Chondrocyte (in vitro differentiated cells): ENCODE data around the gene KIAA0825. TPM values are rescaled to one million over a fixed set of nuclear protein-coding genes. Genes with fewer than 3 reads are reported as not detected.

ENCODE experiments used
- DNase-seq: peaks from one replicate; pipeline ENCODE4 v3.0.0; 2021; ENCODE audit warnings: mixed read lengths, low spot score
- H3K27ac Mint-ChIP-seq: one replicate; pipeline ENCODE4 v1.8.0; 2021; ENCODE audit warnings: mild to moderate bottlenecking, moderate library complexity, mixed read lengths; ENCODE audit not compliant: unreplicated experiment
- H3K27me3 Mint-ChIP-seq: 2 replicates; pipeline ENCODE4 v1.8.0; 2021; ENCODE audit warnings: low read depth, mixed read lengths
- H3K36me3 Mint-ChIP-seq: 2 replicates; pipeline ENCODE4 v1.8.0; 2021; ENCODE audit warnings: low read depth, mixed read lengths
- H3K4me1 Mint-ChIP-seq: 2 replicates; pipeline ENCODE4 v1.8.0; 2021; ENCODE audit warnings: low read depth, mild to moderate bottlenecking, mixed read lengths
- H3K4me3 Mint-ChIP-seq: one replicate; pipeline ENCODE4 v1.8.0; 2021; ENCODE audit warnings: mild to moderate bottlenecking, moderate library complexity, mixed read lengths; ENCODE audit not compliant: unreplicated experiment
- H3K9me3 Mint-ChIP-seq: 2 replicates; pipeline ENCODE4 v1.8.0; 2021; ENCODE audit warnings: low read depth, mixed read lengths
- long read RNA-seq: library from polyadenylated mRNA; stranded (forward); transcript quantifications from one replicate; pipeline ENCODE4 v2.0.0, GENCODE V29; 2021
- total RNA-seq: library from RNA; stranded (reverse); gene quantifications from 3 replicates; pipeline ENCODE4 v1.2.1, GENCODE V29; 2021
- TF ChIP-seq, protein P1 (sequence below): fragments of 200-600 bp; sonication (generic); IDR thresholded peaks from 2 replicates; pipeline ENCODE4 v1.5.0; 2021; ENCODE audit warnings: antibody characterized with exemption, mild to moderate bottlenecking, moderate library complexity

KIAA0825 gene, protein sequence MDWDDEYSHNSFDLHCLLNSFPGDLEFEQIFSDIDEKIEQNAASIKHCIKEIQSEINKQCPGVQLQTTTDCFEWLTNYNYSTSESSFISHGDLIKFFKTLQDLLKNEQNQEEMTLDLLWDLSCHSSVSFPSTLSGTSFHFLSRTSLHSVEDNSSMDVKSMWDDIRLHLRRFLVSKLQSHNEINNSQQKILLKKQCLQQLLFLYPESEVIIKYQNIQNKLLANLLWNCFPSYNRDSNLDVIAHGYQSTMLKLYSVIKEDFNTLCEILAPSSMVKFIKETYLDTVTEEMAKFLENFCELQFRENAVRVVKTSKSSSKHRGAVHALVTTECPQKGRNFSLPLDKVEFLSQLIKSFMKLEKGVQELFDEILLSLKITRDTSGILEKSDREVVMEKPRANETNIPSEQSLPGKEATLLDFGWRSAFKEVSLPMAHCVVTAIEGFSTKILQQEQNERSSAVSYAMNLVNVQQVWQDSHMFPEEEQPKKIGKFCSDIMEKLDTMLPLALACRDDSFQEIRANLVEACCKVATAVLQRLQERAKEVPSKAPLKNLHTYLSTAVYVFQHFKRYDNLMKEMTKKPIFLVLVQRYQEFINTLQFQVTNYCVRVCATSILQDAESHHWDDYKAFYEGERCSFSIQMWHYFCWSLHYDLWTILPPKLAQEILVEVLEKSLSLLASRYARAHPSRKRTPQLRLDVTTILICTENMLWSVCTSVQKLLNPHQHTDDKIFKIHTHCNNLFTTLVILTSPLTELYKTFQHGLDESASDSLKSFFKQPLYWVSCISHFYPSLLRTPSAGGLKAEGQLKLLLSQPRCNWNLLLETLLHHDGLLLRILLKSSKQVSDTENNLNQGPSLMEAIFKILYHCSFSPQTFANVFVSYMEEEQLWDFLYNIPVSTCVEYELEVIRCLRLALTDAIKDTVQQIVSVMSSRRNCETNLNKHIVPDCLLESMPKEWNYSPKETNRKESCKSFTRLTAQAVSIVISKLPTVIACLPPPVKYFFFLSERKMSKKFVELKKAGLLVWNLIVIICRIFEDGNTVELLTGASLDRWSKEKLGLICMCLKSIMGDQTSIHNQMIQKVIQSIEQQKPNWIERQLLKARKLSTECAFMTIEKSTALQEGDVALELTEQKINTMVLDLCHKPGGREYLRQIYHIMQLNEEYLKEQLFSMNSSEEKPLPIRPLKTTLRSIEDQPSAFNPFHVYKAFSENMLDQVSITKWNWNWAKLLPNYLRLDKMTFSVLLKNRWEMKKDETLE (N-terminal part only)
- total RNA-seq: 3.4 to 8.0 TPM (median 4.1 TPM) in 3 replicates
- long read RNA-seq, partial matches to known transcripts: 2 of 4 reads
- long read RNA-seq, other reads (novel, unspliced or antisense): 1 of 4 reads

DNA sequence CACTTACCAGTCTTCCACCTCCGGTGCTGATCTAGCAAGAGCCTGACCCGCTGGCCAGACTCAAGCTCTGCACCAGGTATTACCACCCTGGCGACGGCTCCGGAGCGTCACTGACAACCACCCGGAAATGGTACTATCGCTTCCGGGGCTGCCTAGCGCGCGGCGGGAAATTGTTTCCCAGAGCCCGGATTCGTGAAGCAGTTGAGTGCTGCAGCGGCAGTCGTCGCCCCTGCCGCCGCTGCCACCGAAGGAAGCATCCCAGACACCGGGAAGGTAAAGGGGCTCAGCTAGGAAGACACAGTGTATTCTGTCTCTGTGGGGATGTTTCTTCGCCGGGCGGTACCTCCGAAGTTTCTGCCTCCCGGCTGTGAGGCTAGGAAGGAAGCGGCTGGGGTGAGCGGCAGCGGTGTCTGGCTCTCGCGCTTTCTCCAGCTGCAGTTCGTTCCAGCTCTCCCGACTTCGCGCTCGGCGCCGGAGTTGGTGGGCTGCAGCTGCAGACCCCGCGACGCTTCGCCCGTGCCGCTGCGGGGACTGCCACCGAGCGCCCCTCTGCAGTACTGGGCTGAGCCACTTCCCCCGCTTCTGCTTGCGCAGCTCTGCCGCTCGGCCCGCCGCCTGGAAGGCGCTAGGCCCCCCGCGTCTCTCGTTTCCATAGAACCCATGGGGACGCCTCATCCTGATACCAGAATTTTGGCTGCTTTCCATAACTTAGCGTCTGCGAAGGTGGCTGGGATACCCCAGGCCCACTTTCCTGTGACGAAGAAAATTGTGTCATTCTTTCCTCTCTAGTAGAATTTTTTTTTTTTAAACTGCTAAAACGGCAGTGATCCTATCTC, at the start of gene KIAA0825, which contains the start of gene SLF1:
Gene KIAA0825, minus strand, starts transcription at position 112 of the 836 bp plus-strand sequence. CDS start 81,478 bp downstream, outside the sequence.
Gene SLF1, plus strand, starts transcription at position 177 of the 836 bp plus-strand sequence. CDS start 10,142 bp downstream, outside the sequence.
- Mint-ChIP-seq H3K9me3 (no peaks in the 10 kb centered on the region), H3K27me3 (no peaks in the 10 kb centered on the region), H3K4me1 (peaks cover 32% of the 10 kb centered on the region), H3K36me3 (no peaks in the 10 kb centered on the region), H3K4me3 (peak within 1 kb of the TSS; percentile 91), H3K27ac (peak within 1 kb of the TSS; percentile 89)
- TF ChIP-seq, protein P1, sequence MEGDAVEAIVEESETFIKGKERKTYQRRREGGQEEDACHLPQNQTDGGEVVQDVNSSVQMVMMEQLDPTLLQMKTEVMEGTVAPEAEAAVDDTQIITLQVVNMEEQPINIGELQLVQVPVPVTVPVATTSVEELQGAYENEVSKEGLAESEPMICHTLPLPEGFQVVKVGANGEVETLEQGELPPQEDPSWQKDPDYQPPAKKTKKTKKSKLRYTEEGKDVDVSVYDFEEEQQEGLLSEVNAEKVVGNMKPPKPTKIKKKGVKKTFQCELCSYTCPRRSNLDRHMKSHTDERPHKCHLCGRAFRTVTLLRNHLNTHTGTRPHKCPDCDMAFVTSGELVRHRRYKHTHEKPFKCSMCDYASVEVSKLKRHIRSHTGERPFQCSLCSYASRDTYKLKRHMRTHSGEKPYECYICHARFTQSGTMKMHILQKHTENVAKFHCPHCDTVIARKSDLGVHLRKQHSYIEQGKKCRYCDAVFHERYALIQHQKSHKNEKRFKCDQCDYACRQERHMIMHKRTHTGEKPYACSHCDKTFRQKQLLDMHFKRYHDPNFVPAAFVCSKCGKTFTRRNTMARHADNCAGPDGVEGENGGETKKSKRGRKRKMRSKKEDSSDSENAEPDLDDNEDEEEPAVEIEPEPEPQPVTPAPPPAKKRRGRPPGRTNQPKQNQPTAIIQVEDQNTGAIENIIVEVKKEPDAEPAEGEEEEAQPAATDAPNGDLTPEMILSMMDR: peak; percentile 16
- DNase-seq: peak; percentile 96

DNA sequence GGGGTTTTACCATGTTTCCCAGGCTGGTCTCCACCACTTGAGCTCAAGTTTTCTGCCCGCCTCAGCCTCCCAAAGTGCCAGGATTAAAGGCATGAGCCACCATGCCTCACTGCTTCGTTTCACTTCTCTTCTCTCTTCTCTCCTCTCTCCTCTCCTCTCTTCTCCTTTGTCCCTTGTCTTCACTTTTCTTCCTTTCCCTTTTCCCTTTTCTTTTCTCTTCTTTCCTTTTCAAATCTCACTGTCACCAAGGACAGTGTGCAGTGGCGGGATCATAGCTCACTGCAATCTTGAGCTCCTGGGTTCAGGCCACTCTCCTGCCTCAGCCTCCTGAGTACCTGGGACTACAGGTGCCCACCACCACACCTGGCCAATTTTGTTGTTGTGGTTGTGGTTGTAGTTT, 49.5 kb upstream of the KIAA0825 start:
- TF ChIP-seq, protein P1: no peak
- Mint-ChIP-seq H3K4me3 (no peak overlapping the region), H3K36me3 (no peaks in the 10 kb centered on the region), H3K4me1 (no peaks in the 10 kb centered on the region), H3K27ac (no peak overlapping the region), H3K27me3 (no peaks in the 10 kb centered on the region), H3K9me3 (no peaks in the 10 kb centered on the region)
- DNase-seq: no peak

DNA sequence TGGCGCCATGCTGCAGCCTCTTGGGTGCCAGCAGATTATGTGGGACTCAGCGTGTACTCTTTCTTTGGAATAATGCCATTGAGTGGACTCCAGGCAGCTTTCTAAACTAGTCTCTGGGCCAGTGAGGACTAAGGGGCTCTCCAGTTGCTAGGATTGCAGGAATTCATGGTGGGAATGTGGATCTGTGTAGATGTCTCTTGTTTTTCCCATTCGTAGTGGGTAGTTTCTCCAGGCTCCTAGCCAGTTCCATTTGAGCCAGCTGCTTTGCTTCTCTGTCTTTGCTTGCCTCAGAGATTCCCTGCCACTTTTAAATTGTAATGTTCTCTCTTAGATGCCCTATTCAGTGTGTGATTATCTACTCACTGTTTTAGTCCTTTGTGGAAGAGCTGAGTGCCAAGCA, 42.7 kb upstream of the KIAA0825 start:
- Mint-ChIP-seq H3K27ac (no peak overlapping the region), H3K9me3 (peaks cover 33% of the 10 kb centered on the region), H3K36me3 (peaks cover 23% of the 10 kb centered on the region)

DNA sequence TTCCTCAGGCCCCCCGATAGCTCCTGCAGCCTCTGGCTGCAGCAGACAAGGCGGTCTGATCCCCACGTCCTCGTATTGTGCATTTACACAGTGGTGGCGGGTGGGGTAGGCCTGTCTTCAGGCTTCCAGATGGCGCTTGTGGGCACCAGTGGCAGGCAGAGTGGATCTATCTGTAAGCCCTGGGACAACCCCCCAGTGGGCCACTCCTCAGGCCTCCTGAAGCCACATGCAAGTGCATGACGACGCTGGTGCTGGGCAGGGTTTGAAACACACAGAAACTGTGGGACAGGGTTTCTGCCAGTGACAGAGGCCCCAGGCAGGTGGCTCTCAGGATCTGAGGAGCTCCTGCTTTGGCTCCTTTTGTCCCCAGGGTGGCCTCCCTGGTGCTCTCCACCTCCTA, 42.1 kb upstream of the KIAA0825 start:
- TF ChIP-seq, protein P1: no peak
- no peaks in the 10 kb centered on the region for H3K4me1 Mint-ChIP-seq
- H3K27ac Mint-ChIP-seq: no peak overlapping the region
- H3K27me3 Mint-ChIP-seq: no peaks in the 10 kb centered on the region
- H3K9me3 Mint-ChIP-seq: peaks cover 38% of the 10 kb centered on the region
- no peak for DNase-seq
- peaks cover 29% of the 10 kb centered on the region for H3K36me3 Mint-ChIP-seq
- H3K4me3 Mint-ChIP-seq: no peak overlapping the region

More for the DNA sequence above, 42.7 kb upstream of the KIAA0825 start:
- H3K4me1 Mint-ChIP-seq: no peaks in the 10 kb centered on the region
- no peak overlapping the region for H3K4me3 Mint-ChIP-seq
- H3K27me3 Mint-ChIP-seq: no peaks in the 10 kb centered on the region
- DNase-seq: no peak
- TF ChIP-seq, protein P1: no peak
